Progenitor cell of endocrine pancreas (in vitro differentiated cells): Measurements from ENCODE around the gene CSF3R. TPM values are rescaled to one million over a fixed set of nuclear protein-coding genes. Genes with fewer than 3 reads are reported as not detected.

ENCODE experiments used
- DNase-seq: peaks from one replicate; pipeline ENCODE4 v3.0.0; 2021; ENCODE audit warnings: low spot score; ENCODE audit not compliant: unreplicated experiment
- H3K27ac Mint-ChIP-seq: 2 replicates; pipeline ENCODE4 v1.8.0; 2021; ENCODE audit warnings: mild to moderate bottlenecking, moderate library complexity, mixed read lengths
- H3K27me3 Mint-ChIP-seq: 2 replicates; pipeline ENCODE4 v1.8.0; 2021; ENCODE audit warnings: mixed read lengths
- H3K36me3 Mint-ChIP-seq: 2 replicates; pipeline ENCODE4 v1.8.0; 2022; ENCODE audit warnings: mixed read lengths; ENCODE audit not compliant: insufficient read depth
- H3K4me1 Mint-ChIP-seq: 2 replicates; pipeline ENCODE4 v1.8.0; 2021; ENCODE audit warnings: low read depth, mixed read lengths
- H3K4me3 Mint-ChIP-seq: 2 replicates; pipeline ENCODE4 v1.8.0; 2021; ENCODE audit warnings: low read depth, mild to moderate bottlenecking, moderate library complexity, mixed read lengths
- H3K9me3 Mint-ChIP-seq: 2 replicates; pipeline ENCODE4 v1.8.0; 2021; ENCODE audit warnings: low read depth, mixed read lengths
- total RNA-seq: library from RNA; stranded (reverse); gene quantifications from 2 replicates; pipeline ENCODE4 v1.2.1, GENCODE V29; 2021
- TF ChIP-seq, protein P1 (sequence below): fragments of 200-600 bp; sonication (generic); IDR thresholded peaks from one replicate; pipeline ENCODE4 v1.5.0; 2021; ENCODE audit warnings: antibody characterized with exemption, mild to moderate bottlenecking; ENCODE audit not compliant: unreplicated experiment

CSF3R gene
- total RNA-seq, 1 donor from 2014 or later: 5.5 TPM

DNA sequence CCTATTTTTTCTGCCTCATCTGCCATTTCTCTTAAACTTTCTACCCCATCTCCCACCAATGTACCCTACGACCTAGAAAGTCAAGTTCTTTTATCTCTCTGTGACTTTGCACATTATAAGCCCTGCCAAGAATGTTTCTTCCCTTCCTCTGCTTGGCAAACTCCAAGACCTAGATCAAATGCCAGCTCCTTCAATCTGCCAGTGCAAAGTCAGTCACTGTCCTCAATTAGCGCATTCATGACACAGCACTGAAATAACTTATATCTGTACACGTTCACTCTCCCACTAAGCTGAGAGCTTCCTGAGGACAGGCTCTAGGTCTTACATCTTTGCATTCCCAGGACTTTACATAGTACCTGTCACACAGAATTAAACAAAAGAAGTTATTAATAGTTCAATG is 63.6 kb downstream of the CSF3R start:
- H3K27ac Mint-ChIP-seq: no peak overlapping the region
- no peaks in the 10 kb centered on the region for H3K9me3 Mint-ChIP-seq
- TF ChIP-seq, protein P1, sequence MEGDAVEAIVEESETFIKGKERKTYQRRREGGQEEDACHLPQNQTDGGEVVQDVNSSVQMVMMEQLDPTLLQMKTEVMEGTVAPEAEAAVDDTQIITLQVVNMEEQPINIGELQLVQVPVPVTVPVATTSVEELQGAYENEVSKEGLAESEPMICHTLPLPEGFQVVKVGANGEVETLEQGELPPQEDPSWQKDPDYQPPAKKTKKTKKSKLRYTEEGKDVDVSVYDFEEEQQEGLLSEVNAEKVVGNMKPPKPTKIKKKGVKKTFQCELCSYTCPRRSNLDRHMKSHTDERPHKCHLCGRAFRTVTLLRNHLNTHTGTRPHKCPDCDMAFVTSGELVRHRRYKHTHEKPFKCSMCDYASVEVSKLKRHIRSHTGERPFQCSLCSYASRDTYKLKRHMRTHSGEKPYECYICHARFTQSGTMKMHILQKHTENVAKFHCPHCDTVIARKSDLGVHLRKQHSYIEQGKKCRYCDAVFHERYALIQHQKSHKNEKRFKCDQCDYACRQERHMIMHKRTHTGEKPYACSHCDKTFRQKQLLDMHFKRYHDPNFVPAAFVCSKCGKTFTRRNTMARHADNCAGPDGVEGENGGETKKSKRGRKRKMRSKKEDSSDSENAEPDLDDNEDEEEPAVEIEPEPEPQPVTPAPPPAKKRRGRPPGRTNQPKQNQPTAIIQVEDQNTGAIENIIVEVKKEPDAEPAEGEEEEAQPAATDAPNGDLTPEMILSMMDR: no peak
- H3K27me3 Mint-ChIP-seq: no peaks in the 10 kb centered on the region
- no peak overlapping the region for H3K4me3 Mint-ChIP-seq
- DNase-seq: no peak
- H3K4me1 Mint-ChIP-seq: no peaks in the 10 kb centered on the region
- peaks cover 7% of the 10 kb centered on the region for H3K36me3 Mint-ChIP-seq

DNA sequence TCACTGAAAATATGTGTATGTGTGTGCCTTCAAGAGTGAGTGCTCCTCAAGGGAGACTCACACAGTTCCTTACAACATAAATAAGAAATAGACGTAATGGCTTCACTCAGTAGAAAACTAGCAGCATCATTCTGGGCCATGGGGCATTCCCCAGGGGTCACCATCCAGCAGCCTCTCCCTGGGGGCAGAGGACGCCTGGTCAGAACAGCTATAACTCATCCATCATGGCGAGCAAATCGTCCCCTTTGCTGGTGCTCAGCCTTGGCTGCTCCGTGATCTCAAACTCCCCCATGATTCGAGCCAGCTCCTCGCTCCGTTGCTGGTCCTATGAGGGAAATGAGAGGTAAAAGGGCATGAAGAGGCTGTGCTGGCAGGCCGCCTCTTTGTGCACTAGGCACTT is 64.8 kb downstream of the CSF3R start:
- no peaks in the 10 kb centered on the region for H3K27me3 Mint-ChIP-seq
- H3K27ac Mint-ChIP-seq: no peak overlapping the region
- H3K4me1 Mint-ChIP-seq: no peaks in the 10 kb centered on the region
- peaks cover 9% of the 10 kb centered on the region for H3K36me3 Mint-ChIP-seq
- TF ChIP-seq, protein P1: no peak
- H3K4me3 Mint-ChIP-seq: no peak overlapping the region
- no peaks in the 10 kb centered on the region for H3K9me3 Mint-ChIP-seq
- no peak for DNase-seq

Other genes with a start within 250 kb of the CSF3R start
- 10.6 and 11.0 TPM in 2 replicates for gene SH3D21, start 176.5 kb downstream of the CSF3R start, total RNA-seq
- gene EVA1B, start 159.3 kb downstream of the CSF3R start, total RNA-seq: 11.8 and 14.1 TPM in 2 replicates
- 34.6 and 42.0 TPM in 2 replicates for gene STK40, start 97.0 kb downstream of the CSF3R start, total RNA-seq
- gene LSM10, start 85.0 kb downstream of the CSF3R start, total RNA-seq: 28.4 and 32.8 TPM in 2 replicates
- 18.2 and 21.0 TPM in 2 replicates for gene OSCP1, start 32.5 kb downstream of the CSF3R start, total RNA-seq
- 72.0 and 76.4 TPM in 2 replicates for gene MRPS15, start 18.5 kb downstream of the CSF3R start, total RNA-seq